Osteoblast (primary cell): ENCODE measurements around the gene CSMD2. TPM values are rescaled to one million over a fixed set of nuclear protein-coding genes. Genes with fewer than 3 reads are reported as not detected.
"Not testable (repeated sequence)": the region's sequence is repeated elsewhere in the genome, so short reads cannot be mapped to it uniquely, and the experiment has no call there.

Experiments
- DNase-seq: peaks from one replicate; pipeline ENCODE4 v3.0.0; 2011; ENCODE audit warnings: low spot score, mixed read lengths; ENCODE audit not compliant: insufficient read length; ENCODE audit errors: missing footprints
- H2AFZ ChIP-seq: 2 replicates; pipeline ENCODE4 v1.6.0; 2011; ENCODE audit warnings: mild to moderate bottlenecking, low read length
- H3K27ac ChIP-seq: 2 replicates; pipeline ENCODE4 v1.5.1; 2011; ENCODE audit warnings: mild to moderate bottlenecking, low read depth, low read length, moderate library complexity
- H3K27me3 ChIP-seq: 2 replicates; pipeline ENCODE4 v1.6.0; 2012; ENCODE audit warnings: mild to moderate bottlenecking, control low read depth, inconsistent platforms, low read length, moderate library complexity; ENCODE audit not compliant: insufficient read depth
- H3K36me3 ChIP-seq: 2 replicates; pipeline ENCODE4 v1.5.1; 2011; ENCODE audit warnings: mild to moderate bottlenecking, low read length, control low read depth, moderate library complexity; ENCODE audit not compliant: insufficient read depth
- H3K4me1 ChIP-seq: 2 replicates; pipeline ENCODE4 v1.5.1; 2011; ENCODE audit warnings: mild to moderate bottlenecking, low read length, control low read depth, moderate library complexity; ENCODE audit not compliant: insufficient read depth
- H3K4me2 ChIP-seq: 2 replicates; pipeline ENCODE4 v1.6.0; 2011; ENCODE audit warnings: mild to moderate bottlenecking, low read length; ENCODE audit not compliant: insufficient read depth
- H3K4me3 ChIP-seq: fragments of 200-600 bp; sonication (generic); 3 replicates; pipeline ENCODE4 v1.5.1; 2012; ENCODE audit warnings: mild to moderate bottlenecking, low read length, inconsistent platforms; ENCODE audit not compliant: insufficient read depth
- H3K79me2 ChIP-seq: 2 replicates; pipeline ENCODE4 v1.6.0; 2012; ENCODE audit warnings: mild to moderate bottlenecking, low read length, control low read depth, inconsistent platforms; ENCODE audit not compliant: insufficient read depth
- H3K9me3 ChIP-seq: 2 replicates; pipeline ENCODE4 v1.5.1; 2011; ENCODE audit warnings: low read depth, low read length, control low read depth
- H4K20me1 ChIP-seq: 2 replicates; pipeline ENCODE4 v1.6.0; 2012; ENCODE audit warnings: mild to moderate bottlenecking, low read length, control low read depth; ENCODE audit not compliant: insufficient read depth
- total RNA-seq: library from RNA; depleted of rRNA; stranded (reverse); fragments of >200 nt; gene quantifications from 2 replicates; pipeline ENCODE4 v1.2.3, GENCODE V29; 2012
- TF ChIP-seq, protein P1 (sequence below): IDR thresholded peaks from 2 replicates; pipeline ENCODE4 v1.5.1; 2011; ENCODE audit warnings: mild to moderate bottlenecking, low read depth, low read length, moderate library complexity; ENCODE audit errors: extremely low read depth

Gene CSMD2
- total RNA-seq, 1 donor, result 0.36 TPM

DNA sequence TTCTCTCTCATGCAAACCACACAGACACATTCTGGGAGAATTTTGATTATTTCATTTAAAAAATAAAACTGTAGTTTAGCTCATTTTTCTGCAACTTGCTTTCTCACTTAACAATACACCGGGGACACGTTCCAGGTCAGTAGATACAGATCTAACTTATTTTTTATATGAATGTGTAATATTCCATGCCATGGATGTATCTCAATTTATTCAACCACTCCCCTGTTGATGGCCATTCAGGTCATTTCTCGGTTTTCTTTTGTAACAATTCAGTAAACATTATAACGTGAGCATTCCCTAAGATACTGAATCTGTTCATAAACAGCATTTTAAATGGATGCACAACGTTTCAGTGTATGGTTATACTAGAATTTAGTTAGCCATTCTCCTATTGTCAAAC, 64.7 kb downstream of the CSMD2 start:
- no peak for DNase-seq
- H3K36me3 ChIP-seq, result no peaks in the 10 kb centered on the region
- H3K27ac ChIP-seq, result no peak overlapping the region
- H2AFZ ChIP-seq, result no peak overlapping the region
- no peaks in the 10 kb centered on the region for H3K79me2 ChIP-seq
- H3K4me2 ChIP-seq, result no peak overlapping the region
- H3K4me3 ChIP-seq, result no peak overlapping the region
- TF ChIP-seq, protein P1, sequence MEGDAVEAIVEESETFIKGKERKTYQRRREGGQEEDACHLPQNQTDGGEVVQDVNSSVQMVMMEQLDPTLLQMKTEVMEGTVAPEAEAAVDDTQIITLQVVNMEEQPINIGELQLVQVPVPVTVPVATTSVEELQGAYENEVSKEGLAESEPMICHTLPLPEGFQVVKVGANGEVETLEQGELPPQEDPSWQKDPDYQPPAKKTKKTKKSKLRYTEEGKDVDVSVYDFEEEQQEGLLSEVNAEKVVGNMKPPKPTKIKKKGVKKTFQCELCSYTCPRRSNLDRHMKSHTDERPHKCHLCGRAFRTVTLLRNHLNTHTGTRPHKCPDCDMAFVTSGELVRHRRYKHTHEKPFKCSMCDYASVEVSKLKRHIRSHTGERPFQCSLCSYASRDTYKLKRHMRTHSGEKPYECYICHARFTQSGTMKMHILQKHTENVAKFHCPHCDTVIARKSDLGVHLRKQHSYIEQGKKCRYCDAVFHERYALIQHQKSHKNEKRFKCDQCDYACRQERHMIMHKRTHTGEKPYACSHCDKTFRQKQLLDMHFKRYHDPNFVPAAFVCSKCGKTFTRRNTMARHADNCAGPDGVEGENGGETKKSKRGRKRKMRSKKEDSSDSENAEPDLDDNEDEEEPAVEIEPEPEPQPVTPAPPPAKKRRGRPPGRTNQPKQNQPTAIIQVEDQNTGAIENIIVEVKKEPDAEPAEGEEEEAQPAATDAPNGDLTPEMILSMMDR, result no peak
- H3K4me1 ChIP-seq, result no peaks in the 10 kb centered on the region
- H3K27me3 ChIP-seq, result no peaks in the 10 kb centered on the region
- H3K9me3 ChIP-seq, result no peaks in the 10 kb centered on the region
- no peaks in the 10 kb centered on the region for H4K20me1 ChIP-seq

DNA sequence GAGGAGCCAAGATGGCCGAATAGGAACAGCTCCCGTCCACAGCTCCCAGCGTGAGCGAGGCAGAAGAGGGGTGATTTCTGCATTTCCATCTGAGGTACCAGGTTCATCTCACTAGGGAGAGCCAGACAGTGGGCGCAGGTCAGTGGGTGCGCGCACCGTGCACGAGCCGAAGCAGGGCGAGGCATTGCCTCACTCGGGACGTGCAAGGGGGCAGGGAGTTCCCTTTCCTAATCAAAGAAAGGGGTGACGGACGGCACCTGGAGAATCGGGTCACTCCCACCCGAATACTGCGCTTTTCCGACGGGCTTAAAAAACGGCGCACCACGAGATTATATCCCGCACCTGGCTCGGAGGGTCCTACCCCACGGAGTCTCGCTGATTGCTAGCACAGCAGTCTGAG, 72.6 kb downstream of the CSMD2 start:
- H4K20me1 ChIP-seq, H2AFZ ChIP-seq, DNase-seq, H3K27me3 ChIP-seq, H3K4me3 ChIP-seq, H3K9me3 ChIP-seq, H3K36me3 ChIP-seq, H3K4me1 ChIP-seq, H3K4me2 ChIP-seq, H3K27ac ChIP-seq, H3K79me2 ChIP-seq: not testable (repeated sequence)

DNA sequence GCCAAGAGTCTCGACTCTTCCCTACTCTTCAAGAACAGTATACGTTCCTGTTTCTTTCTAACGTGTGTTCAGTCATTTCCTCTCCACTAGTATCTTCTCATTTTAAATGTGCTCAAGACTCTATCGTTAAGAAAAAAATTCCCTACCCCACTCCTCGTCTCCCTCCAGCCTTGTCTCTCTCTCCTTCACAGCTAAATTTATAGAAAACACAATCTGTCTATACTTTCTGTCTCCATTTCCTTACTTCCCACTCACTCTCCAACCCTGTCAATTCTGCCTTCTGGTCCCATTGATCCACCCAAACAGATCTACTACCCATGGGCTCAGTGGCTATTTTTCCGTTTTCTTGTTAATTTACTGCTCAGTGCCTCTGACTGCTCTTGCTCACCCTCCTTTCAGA, 75.3 kb downstream of the CSMD2 start:
- Histone ChIP-seq H3K27ac (no peak overlapping the region), H3K79me2 (no peaks in the 10 kb centered on the region), H3K4me2 (no peak overlapping the region), H4K20me1 (no peaks in the 10 kb centered on the region), H3K4me3 (no peak overlapping the region), H3K4me1 (no peaks in the 10 kb centered on the region), H3K9me3 (no peaks in the 10 kb centered on the region), H2AFZ (no peak overlapping the region), H3K36me3 (no peaks in the 10 kb centered on the region), H3K27me3 (no peaks in the 10 kb centered on the region)
- TF ChIP-seq, protein P1, result no peak
- no peak for DNase-seq

DNA sequence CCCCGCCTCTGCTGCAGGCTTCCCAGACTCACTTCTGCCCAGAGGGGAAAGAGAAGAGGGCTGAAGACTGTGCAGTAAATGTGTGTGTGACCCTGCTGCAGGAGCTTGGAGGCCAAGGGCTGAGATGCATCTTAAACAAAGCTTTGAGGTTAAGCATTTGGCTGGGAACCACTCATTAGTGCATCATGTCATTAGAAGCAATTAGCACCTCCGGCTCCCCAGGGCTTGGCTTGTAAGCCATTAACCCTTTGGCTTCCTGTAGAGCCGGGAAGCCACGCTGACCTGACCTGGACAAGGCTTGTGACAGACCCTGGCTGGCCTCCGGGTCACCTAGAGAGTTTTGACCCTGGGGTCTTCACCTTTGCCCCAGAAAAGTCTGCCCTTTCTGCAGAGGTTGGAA, 77.0 kb downstream of the CSMD2 start:
- Histone ChIP-seq H3K27me3 (no peaks in the 10 kb centered on the region), H4K20me1 (no peaks in the 10 kb centered on the region), H3K36me3 (no peaks in the 10 kb centered on the region), H3K27ac (no peak overlapping the region), H3K4me3 (no peak overlapping the region), H2AFZ (no peak overlapping the region), H3K9me3 (no peaks in the 10 kb centered on the region), H3K4me1 (no peaks in the 10 kb centered on the region), H3K4me2 (no peak overlapping the region), H3K79me2 (no peaks in the 10 kb centered on the region)
- no peak for DNase-seq
- TF ChIP-seq, protein P1, result no peak
